NT2/D1 (cell line): ENCODE measurements around the gene CREB3L1.

ENCODE experiments used
- YY1 ChIP-seq: IDR thresholded peaks from 2 replicates; pipeline ENCODE4 v1.6.1; 2011; ENCODE audit not compliant: insufficient read length, insufficient read depth
- ZNF274 ChIP-seq: IDR thresholded peaks from 2 replicates; pipeline ENCODE4 v1.6.1; 2011; ENCODE audit warnings: mild to moderate bottlenecking, low read depth, low read length

- TF ChIP-seq ZNF274 (no peak), YY1 (no peak)
These were observed 55.3 kb downstream of the CREB3L1 start for GRCh38 chr11:46332568-46333393.
